Thyroid gland (tissue), 4 donors: ENCODE measurements around the gene ME3.

Experiments
- CTCF ChIP-seq, 6 experiments: fragments of 200-600 bp in 3 of 6; fragments of 450-650 bp in 3 of 6; sonication (generic) in 3 of 6; IDR thresholded peaks; one replicate each; pipeline ENCODE4 v1.5.1; 2016 to 2019; ENCODE audit warnings: antibody characterized with exemption in 6 of 6, mild to moderate bottlenecking in 2 of 6, inconsistent platforms in 1 of 6, moderate library complexity in 1 of 6
- POLR2A ChIP-seq, 2 donors: fragments of 450-650 bp; IDR thresholded peaks; one replicate each; pipeline ENCODE4 v1.6.1; 2017; ENCODE audit warnings: antibody characterized with exemption in 2 of 2, mild to moderate bottlenecking in 2 of 2, moderate library complexity in 1 of 2

GRCh38 chr11:86511086-86511551 lies 161.3 kb downstream of the ME3 start:
- no peak for TF ChIP-seq CTCF (IDR thresholded peaks at IDR 0.05)
- no peak for TF ChIP-seq POLR2A (IDR thresholded peaks at IDR 0.05)
